DND-41 (cell line): ENCODE data around the gene FAM78A.

Experiments used
- ATAC-seq: fragments of 200-7000 bp; cut with Tn5 transposase; 3 replicates; pipeline ENCODE4 v1.9.1; 2021; ENCODE audit warnings: low read depth; ENCODE audit not compliant: insufficient read depth
- DNase-seq: peaks from one replicate; pipeline ENCODE4 v3.0.0-alpha.2; 2020
- H2AFZ ChIP-seq: 2 replicates; pipeline ENCODE4 v1.6.0; 2012; ENCODE audit warnings: low read depth, low read length
- H3K27ac ChIP-seq: 2 replicates; pipeline ENCODE4 v1.5.1; 2012; ENCODE audit warnings: low read length, inconsistent platforms
- H3K27me3 ChIP-seq: fragments of 200-600 bp; sonication (generic); 2 replicates; pipeline ENCODE4 v1.6.0; 2012; ENCODE audit warnings: low read length, mild to moderate bottlenecking, inconsistent platforms; ENCODE audit not compliant: insufficient read depth, poor library complexity
- H3K36me3 ChIP-seq: 2 replicates; pipeline ENCODE4 v1.5.1; 2012; ENCODE audit warnings: low read length, inconsistent platforms; ENCODE audit not compliant: insufficient read depth
- H3K4me1 ChIP-seq: 2 replicates; pipeline ENCODE4 v1.5.1; 2012; ENCODE audit warnings: mild to moderate bottlenecking, low read length; ENCODE audit not compliant: insufficient read depth
- H3K4me2 ChIP-seq: 2 replicates; pipeline ENCODE4 v1.6.0; 2012; ENCODE audit warnings: mild to moderate bottlenecking, moderate library complexity, low read length, inconsistent platforms; ENCODE audit not compliant: insufficient read depth
- H3K4me3 ChIP-seq, 2 experiments: fragments of 200-600 bp in 1 of 2; shearing (Covaris generic) in 1 of 2; 2 replicates each; pipeline ENCODE4 v1.5.1; 2012 to 2016; ENCODE audit warnings: inconsistent platforms in 2 of 2, low read length in 2 of 2, mild to moderate bottlenecking in 2 of 2, low read depth in 1 of 2, moderate library complexity in 1 of 2
- H3K79me2 ChIP-seq: 2 replicates; pipeline ENCODE4 v1.6.0; 2012; ENCODE audit warnings: low read length, inconsistent platforms; ENCODE audit not compliant: insufficient read depth
- H3K9ac ChIP-seq: 2 replicates; pipeline ENCODE4 v1.6.0; 2012; ENCODE audit warnings: low read depth, mild to moderate bottlenecking, inconsistent platforms, low read length, moderate library complexity
- H3K9me3 ChIP-seq: 2 replicates; pipeline ENCODE4 v1.5.1; 2012; ENCODE audit warnings: low read length, moderate library complexity, mild to moderate bottlenecking, inconsistent platforms; ENCODE audit not compliant: insufficient read depth, severe bottlenecking
- H4K20me1 ChIP-seq: 2 replicates; pipeline ENCODE4 v1.6.0; 2012; ENCODE audit warnings: low read length; ENCODE audit not compliant: insufficient read depth
- EZH2 ChIP-seq: IDR thresholded peaks from 3 replicates; pipeline ENCODE4 v1.6.1; 2012; ENCODE audit warnings: borderline replicate concordance, low read depth, mild to moderate bottlenecking, moderate library complexity, low read length, inconsistent platforms; ENCODE audit not compliant: severe bottlenecking
- TF ChIP-seq, protein P1 (sequence below): IDR thresholded peaks from 2 replicates; pipeline ENCODE4 v1.5.1; 2012; ENCODE audit warnings: borderline replicate concordance, low read length, moderate library complexity, mild to moderate bottlenecking; ENCODE audit not compliant: poor library complexity, severe bottlenecking; ENCODE audit errors: extremely low read depth

Gene FAM78A

DNA sequence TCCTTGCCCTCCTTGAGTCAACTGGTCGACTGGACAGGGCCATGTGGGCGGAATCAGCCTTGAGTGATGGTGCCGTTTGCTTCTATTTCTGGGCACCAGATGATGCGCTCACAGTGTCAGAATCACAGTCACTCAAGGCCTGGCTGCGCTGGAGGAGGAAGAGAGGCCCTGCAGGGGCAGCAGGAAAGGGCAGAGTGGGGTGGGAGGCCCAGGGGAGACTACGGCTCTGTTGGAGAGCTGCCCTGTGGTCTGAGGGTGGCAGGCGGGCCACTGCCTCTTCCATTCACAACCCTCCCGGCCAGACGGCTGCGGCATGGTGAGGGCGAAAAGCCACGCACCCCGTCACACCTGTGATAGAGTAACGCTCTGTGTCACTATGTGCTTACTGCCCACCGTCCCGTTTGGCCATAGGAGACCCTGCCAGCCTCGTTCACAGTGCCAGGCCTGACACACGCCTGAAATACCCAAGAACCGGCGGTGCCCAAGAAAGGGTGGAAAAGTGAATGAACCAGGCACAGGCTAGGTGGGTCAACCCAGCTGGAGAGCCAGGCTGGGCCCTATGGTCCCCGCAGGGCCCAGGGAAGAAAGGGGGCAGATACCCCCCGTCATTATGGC is 23.1 kb upstream of the FAM78A start:
- H3K4me2 ChIP-seq = no peak overlapping the region
- H3K9me3 ChIP-seq = no peaks in the 10 kb centered on the region
- no peak overlapping the region for H3K27ac ChIP-seq
- no peaks in the 10 kb centered on the region for H3K79me2 ChIP-seq
- H4K20me1 ChIP-seq = no peaks in the 10 kb centered on the region
- DNase-seq (no peak), ATAC-seq (no peak)
- no peak overlapping the region for H3K4me3 ChIP-seq
- no peaks in the 10 kb centered on the region for H3K36me3 ChIP-seq
- H3K27me3 ChIP-seq = no peaks in the 10 kb centered on the region
- H2AFZ ChIP-seq = no peak overlapping the region
- no peak overlapping the region for H3K9ac ChIP-seq
- H3K4me1 ChIP-seq = no peaks in the 10 kb centered on the region
- TF ChIP-seq EZH2 = no peak
- TF ChIP-seq, protein P1, sequence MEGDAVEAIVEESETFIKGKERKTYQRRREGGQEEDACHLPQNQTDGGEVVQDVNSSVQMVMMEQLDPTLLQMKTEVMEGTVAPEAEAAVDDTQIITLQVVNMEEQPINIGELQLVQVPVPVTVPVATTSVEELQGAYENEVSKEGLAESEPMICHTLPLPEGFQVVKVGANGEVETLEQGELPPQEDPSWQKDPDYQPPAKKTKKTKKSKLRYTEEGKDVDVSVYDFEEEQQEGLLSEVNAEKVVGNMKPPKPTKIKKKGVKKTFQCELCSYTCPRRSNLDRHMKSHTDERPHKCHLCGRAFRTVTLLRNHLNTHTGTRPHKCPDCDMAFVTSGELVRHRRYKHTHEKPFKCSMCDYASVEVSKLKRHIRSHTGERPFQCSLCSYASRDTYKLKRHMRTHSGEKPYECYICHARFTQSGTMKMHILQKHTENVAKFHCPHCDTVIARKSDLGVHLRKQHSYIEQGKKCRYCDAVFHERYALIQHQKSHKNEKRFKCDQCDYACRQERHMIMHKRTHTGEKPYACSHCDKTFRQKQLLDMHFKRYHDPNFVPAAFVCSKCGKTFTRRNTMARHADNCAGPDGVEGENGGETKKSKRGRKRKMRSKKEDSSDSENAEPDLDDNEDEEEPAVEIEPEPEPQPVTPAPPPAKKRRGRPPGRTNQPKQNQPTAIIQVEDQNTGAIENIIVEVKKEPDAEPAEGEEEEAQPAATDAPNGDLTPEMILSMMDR = no peak

- DNase-seq (no peak), ATAC-seq (no peak)
- H3K4me1 ChIP-seq = no peaks in the 10 kb centered on the region
- TF ChIP-seq, protein P1 = no peak
- TF ChIP-seq EZH2 = no peak
- no peaks in the 10 kb centered on the region for H3K27me3 ChIP-seq
- H4K20me1 ChIP-seq = no peaks in the 10 kb centered on the region
- no peak overlapping the region for H3K4me3 ChIP-seq
- H3K9ac ChIP-seq = no peak overlapping the region
- no peaks in the 10 kb centered on the region for H3K9me3 ChIP-seq
- H3K4me2 ChIP-seq = no peak overlapping the region
- H2AFZ ChIP-seq = no peak overlapping the region
- H3K79me2 ChIP-seq = no peaks in the 10 kb centered on the region
- H3K27ac ChIP-seq = no peak overlapping the region
- H3K36me3 ChIP-seq = no peaks in the 10 kb centered on the region
Measured at GRCh38 chr9:131298816-131299215, 22.5 kb upstream of the FAM78A start.

DNA sequence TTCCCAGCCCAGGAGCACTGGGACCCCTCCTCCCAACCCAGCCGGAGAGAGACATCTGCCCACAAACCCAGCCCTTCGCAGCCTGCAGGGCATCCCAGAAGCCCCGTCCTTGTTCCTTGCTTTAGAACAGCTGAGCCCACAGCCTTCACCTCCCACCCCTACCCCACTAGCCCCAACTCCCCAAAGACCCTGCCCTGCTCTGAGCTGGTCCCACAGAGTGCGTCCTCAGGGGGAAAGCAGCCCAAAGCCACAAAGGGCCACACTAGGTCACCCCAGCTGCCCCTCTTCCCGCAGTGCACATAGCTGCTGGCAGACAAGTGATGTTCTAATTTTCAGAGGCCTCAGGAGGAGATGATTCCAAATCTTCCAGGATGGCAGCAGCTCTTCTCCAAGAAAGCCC is 22.0 kb upstream of the FAM78A start:
- Histone ChIP-seq H3K36me3 (no peaks in the 10 kb centered on the region), H3K27ac (no peak overlapping the region), H3K9ac (no peak overlapping the region), H3K79me2 (no peaks in the 10 kb centered on the region), H2AFZ (no peak overlapping the region), H4K20me1 (no peaks in the 10 kb centered on the region), H3K27me3 (no peaks in the 10 kb centered on the region), H3K4me2 (no peak overlapping the region), H3K9me3 (no peaks in the 10 kb centered on the region), H3K4me1 (no peaks in the 10 kb centered on the region), H3K4me3 (no peak overlapping the region)
- DNase-seq (no peak), ATAC-seq (no peak)
- TF ChIP-seq, protein P1 = no peak
- no peak for TF ChIP-seq EZH2

GRCh38 chr9:131297903-131298302 is 21.6 kb upstream of the FAM78A start:
- H3K27ac ChIP-seq = no peak overlapping the region
- no peak overlapping the region for H2AFZ ChIP-seq
- no peaks in the 10 kb centered on the region for H4K20me1 ChIP-seq
- H3K36me3 ChIP-seq = no peaks in the 10 kb centered on the region
- no peak for ATAC-seq
- no peak for DNase-seq
- H3K4me3 ChIP-seq = no peak overlapping the region
- H3K4me1 ChIP-seq = no peaks in the 10 kb centered on the region
- TF ChIP-seq, protein P1 = no peak
- TF ChIP-seq EZH2 = no peak
- no peak overlapping the region for H3K4me2 ChIP-seq
- H3K79me2 ChIP-seq = no peaks in the 10 kb centered on the region
- no peak overlapping the region for H3K9ac ChIP-seq
- no peaks in the 10 kb centered on the region for H3K27me3 ChIP-seq
- H3K9me3 ChIP-seq = no peaks in the 10 kb centered on the region
